ENCODE measurements around the gene ZMYND15.

The ZMYND15 gene

GRCh38 chr17:4715063-4715744, 24.4 kb upstream of the ZMYND15 start:
- no peak for DNase-seq (ENCODE audit: low spot score)

- no peak for DNase-seq (ENCODE audit: low spot score)
Measured at GRCh38 chr17:4716081-4716480, 23.6 kb upstream of the ZMYND15 start.

- no peak for DNase-seq (ENCODE audit: low spot score)
Measured at GRCh38 chr17:4717791-4718190, 21.8 kb upstream of the ZMYND15 start.

DNA sequence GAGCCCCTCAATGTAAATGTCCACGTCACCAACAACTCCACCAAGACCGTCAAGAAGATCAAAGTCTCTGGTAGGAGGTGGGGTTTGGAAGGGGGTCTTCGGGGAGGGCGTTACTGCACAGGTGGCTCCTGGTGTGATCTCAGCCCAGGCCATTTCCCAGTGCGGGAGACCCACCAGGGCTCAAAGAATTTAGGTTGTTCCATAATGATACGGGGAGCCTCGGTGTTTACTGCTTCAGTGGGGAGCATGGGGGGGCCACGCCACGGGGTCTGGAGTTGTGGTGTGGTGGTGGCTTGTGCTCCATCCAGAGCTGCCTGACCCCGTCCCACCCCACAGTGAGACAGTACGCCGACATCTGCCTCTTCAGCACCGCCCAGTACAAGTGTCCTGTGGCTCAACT, 21.4 kb upstream of the ZMYND15 start:
- no peak for DNase-seq (ENCODE audit: low spot score)

GRCh38 chr17:4719146-4719545, 20.5 kb upstream of the ZMYND15 start:
- no peak for DNase-seq (ENCODE audit: low spot score)

DNA sequence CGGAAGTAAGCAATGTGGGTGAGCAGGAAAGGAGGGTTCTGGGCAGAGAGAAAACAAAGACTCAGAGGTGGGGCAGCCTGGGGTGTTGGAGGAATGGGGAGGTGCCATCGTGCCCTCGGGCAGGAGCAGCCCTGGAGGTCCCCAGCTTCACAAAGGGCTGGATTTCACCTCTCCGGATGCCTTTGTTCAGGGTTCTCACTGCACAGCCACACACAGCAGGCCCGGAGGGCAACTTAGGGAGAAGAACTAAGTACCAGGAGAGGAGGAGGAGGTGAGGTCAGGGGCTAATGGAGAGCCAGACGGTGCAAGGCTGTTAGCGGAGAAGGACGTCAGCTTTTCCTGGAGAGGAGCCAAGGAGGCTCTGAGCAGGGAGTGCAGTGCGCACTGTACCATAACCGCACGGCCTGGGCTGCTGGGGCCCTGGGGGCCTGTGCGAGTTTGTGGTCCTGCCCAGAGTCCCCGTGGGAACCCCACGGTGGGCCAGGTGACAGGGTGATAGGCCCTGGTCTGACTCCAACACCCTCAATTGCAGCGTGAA, 19.9 kb upstream of the ZMYND15 start:
- no peak for DNase-seq (ENCODE audit: low spot score)

GRCh38 chr17:4720787-4721186, 18.8 kb upstream of the ZMYND15 start:
- no peak for DNase-seq (ENCODE audit: low spot score)

- no peak for DNase-seq (ENCODE audit: low spot score)
Measured at GRCh38 chr17:4721203-4722135, 18.2 kb upstream of the ZMYND15 start.

GRCh38 chr17:4722678-4723240, 16.9 kb upstream of the ZMYND15 start:
- DNase-seq (ENCODE audit: low spot score) = no peak

DNA sequence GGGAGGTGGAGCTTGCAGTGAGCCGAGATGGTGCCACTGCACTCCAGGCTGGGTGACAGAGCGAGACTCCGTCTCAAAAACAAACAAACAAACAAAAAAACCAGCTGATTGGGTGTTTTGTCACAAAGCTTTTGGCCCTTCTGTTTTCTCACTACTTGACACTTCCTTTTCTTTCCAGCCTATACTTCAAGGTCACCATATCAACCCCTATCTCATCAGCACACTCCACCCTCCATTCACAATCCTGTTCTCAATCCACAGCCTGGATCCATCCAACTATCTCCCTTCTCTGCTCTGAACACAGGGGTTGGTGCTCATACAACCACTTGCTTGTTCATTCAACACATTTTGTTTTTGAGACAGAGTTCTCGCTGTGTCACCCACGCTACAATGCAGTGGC, 15.0 kb upstream of the ZMYND15 start:
- DNase-seq (ENCODE audit: low spot score) = no peak

DNA sequence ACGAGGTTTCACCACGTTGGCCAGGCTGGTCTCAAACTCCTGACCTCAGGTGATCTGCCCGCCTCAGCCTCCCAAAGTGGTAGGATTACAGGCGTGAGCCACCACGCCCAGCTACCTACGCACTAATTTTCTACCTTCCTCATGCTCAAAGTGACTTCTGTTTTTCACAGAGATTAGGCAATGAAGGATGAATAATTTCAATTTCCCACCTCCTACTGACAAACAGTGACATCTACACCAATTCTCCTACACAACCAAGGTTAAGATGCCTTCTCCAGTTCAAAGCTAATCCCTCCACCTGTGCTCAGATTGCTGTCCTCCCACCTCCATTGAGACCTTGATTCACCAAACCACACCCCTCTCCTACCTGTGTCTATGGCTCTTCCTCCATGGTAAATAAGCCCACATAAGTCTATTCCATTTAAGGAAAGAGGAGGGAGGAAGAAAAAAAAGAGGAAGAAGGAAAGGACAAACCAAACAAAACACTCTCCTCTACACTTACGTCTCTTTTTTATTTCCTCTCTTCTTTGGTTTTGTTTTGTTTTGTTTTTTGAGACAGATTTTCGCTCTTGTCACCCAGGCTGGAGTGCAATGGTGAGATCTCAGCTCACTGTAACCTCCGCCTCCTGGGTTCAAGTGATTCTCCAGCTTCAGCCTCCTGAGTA, 13.9 kb upstream of the ZMYND15 start:
- DNase-seq (ENCODE audit: low spot score) = no peak

GRCh38 chr17:4728124-4728523, 11.5 kb upstream of the ZMYND15 start:
- no peak for DNase-seq (ENCODE audit: low spot score)

DNA sequence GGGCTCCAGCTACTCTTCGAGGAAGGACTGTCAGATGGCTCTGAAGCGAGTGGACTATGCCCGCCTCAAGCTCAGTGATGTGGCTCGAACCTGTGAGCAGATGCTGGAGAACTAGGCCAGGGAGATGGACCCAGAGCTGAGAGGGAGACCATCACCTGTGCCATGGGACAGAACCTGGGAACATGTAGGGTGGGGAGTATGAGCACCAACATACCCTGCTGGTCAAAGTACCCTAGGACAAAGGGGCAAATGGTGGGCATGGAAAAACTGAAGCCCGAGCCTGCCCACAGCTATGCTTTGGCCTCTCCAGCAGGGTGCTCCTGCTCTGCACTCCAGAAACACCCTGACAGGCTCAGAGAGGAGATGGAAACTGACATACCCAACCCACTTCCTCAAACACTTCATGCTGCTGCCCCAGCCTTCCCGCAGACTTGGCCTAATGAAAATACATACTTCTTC, 6.5 kb upstream of the ZMYND15 start:
- no peak for DNase-seq (ENCODE audit: low spot score)

DNA sequence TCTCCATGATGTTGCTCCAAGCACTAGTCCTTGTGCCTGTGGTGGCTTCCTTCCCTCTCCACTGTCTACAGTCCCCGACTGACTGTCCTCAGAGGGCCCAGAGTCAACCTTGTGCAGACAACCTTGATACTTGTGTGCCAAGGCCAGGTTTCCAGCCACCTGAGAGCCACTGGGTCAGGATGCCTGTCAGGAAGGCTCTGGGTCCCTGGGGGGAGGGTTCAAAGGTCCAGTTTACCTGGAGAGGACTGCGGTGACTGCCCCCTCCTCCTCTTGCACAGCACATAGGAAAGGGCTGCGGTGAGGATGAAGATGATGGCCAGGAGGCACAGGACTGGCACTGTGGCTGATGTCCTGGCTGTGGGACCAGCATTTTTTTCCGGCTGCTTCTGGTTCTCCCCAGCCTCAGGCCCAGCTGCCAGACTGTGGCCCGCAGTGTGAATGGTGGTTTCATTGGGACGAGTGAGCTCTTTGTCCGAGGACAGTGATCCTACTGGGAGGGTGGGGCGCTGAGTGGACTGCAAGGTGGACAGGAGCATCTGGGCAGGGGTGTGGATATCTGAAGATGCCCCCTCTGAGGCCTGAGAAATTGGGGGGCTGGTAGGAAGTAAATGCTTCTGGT, 4.7 kb upstream of the ZMYND15 start:
- DNase-seq (ENCODE audit: low spot score) = no peak

- DNase-seq (ENCODE audit: low spot score) = no peak
Measured at GRCh38 chr17:4735876-4736651, 3.6 kb upstream of the ZMYND15 start.

GRCh38 chr17:4738136-4739121, 1.2 kb upstream of the ZMYND15 start:
- no peak for DNase-seq (ENCODE audit: low spot score)

DNA sequence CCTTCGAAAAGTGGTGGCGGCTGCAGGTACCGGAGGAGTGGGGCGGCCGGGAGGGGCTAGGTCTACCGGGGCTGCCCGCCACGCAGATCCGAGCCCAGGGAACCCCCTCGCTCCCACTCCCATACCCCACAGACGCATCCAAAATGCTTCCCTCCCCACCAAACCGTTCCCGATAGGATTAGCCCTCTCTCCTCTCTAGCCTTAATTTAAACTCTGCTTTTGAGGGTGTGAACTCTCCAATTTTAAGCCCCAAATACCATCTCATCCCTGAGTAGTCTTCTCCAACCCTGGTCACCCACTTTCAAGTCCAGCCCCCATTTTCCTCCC, 355 bp downstream of the ZMYND15 start:
- DNase-seq (ENCODE audit: low spot score) = no peak

- DNase-seq (ENCODE audit: low spot score) = no peak
Measured at GRCh38 chr17:4740584-4740983, 951 bp downstream of the ZMYND15 start.

DNA sequence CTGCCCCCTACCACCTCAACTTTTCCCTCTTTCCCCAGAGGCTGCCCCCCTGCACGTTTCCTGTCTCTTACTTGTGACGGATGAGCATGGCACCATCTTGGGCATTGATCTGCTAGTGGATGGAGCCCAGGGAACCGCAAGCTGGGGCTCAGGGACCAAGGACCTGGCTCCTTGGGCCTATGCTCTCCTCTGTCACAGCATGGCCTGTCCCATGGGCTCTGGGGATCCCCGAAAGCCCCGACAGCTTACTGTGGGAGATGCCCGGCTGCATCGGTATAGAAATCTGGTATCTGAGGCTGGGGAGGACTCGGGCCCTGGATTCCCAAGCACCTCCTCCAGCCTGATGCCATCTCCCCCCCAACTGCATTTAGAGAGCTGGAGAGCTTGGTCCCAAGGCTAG, 1.9 kb downstream of the ZMYND15 start:
- no peak for DNase-seq (ENCODE audit: low spot score)

DNA sequence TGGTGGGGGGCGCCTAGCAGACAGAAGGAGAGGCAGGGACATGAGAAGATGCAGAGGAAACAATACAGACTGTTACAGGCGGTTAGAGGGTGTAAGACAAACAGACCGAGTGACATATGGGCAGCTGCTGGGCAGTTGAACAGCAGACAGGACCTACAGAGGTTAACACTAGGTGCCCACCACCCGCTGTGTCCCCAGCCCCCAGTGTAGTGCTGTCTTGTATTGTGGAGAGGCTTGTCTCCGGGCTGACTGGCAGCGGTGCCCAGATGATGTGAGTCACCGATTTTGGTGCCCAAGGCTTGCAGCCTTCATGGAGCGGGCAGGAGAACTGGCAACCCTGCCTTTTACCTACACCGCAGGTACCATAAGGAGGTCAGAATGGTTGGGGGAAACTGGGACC, 2.5 kb downstream of the ZMYND15 start:
- no peak for DNase-seq (ENCODE audit: low spot score)

Data from iPS-NIHi11 (cell line).